ENCODE data around the gene ZFYVE28. TPM values are rescaled to one million over a fixed set of nuclear protein-coding genes. Genes with fewer than 3 reads are reported as not detected.

ZFYVE28 gene
- total and polyA plus RNA-seq, 10 of the 15 experiments (the other 5 are each of a cell fraction or from before 2014, with no cell fraction given): 0.06 to 1.9 (median 0.22) TPM; not detected in 1

DNA sequence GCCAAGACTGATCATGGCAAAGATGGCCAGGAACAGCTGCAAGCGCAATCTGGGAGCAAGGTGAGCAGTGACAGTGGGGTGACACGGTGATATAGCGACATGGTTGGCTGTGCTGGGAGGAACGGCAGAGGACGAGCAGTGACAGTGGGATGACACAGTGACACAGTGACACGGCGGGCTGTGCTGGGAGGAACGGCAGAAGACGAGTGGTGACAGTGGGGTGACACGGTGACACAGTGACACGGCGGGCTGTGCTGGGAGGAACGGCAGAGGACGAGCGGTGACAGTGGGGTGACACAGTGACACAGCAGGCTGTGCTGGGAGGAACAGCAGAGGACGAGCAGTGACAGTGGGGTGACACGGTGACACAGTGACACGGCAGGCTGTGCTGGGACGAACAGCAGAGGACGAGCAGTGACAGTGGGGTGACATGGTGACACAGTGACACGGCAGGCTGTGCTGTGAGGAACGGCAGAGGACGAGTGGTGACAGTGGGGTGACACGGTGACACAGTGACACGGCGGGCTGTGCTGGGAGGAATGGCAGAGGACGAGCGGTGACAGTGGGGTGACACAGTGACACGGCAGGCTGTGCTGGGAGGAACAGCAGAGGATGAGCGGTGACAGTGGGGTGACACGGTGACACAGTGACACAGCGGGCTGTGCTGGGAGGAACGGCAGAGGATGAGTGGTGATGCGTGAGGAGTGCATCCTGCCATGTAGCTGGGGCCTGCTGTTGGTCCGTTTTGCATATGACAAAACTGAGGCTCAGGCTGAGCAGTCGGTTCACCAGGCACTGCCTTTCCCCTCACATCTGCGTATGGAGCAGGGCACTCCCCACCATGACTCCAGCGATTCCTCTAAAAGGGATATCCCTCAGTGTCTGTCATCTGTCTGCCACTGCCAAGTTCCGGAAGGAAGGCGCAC is 120.6 kb downstream of the ZFYVE28 start:
- POLR2A ChIA-PET: no interaction called here
- CTCF ChIA-PET: interaction anchor here (0.9 kb wide), 1 partner anchor 78 kb away, joined by 3 read pairs; no protein-coding TSS in a partner anchor

DNA sequence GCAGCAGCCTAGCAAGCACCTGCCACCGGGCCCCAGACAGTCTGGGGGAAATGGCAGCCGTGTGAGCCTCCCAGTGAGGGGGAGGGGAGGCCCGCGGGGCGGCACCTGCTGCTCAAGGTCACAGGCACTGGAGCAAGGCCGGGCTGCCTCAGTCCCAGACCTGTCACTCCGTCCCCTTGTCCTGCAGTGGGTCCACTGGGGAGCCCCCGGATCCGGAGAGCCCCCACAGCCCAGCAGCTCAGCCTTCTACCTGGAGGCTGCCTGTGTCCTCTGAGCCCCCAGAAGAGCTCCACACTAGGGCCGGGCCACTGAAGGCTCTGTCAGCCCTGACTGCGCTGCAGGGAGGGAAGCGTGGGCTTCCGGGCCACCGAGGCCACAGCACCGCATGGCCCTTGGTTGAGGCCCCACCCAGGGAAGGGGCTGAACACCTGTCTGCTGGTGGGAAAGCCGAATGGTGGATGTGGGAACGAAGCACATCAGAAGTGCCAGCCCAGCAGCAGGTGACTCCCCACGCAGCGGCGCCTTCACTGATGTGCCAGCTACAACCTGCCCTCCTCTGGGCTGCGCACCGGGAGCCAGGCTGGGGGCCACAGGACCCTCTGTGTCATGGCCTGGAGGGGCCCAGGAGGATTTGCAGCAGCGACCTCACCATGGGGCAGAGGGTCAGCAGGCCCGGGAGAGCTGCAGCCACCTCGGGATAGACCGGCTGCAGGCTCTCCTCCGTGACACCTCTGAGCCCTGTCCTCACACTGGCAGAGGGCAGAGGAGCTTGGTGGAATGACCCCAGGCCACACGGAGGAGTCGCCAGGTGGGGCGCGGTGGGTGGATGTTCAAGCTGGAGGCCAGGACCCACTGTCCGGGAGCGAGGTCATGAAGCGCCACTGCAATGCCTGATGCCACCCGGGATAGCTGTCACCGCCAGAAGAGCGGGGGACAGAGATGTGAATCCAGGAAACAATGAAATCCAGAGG is 121.5 kb downstream of the ZFYVE28 start:
- H3K79me2 ChIP-seq (ENCODE audit: control insufficient read depth, insufficient read depth, low read length): no peaks in the 10 kb centered on the region
- WGBS (ENCODE audit: insufficient coverage, insufficient replicate concordance, low lambda C conversion rate, missing lambda C conversion rate): 51% methylated on average over 35 of the region's 37 CpGs
- POLR2A ChIA-PET: no interaction called here
- TF ChIP-seq CHD4 (IDR thresholded peaks at IDR 0.05): no peak
- TF ChIP-seq, protein P1, sequence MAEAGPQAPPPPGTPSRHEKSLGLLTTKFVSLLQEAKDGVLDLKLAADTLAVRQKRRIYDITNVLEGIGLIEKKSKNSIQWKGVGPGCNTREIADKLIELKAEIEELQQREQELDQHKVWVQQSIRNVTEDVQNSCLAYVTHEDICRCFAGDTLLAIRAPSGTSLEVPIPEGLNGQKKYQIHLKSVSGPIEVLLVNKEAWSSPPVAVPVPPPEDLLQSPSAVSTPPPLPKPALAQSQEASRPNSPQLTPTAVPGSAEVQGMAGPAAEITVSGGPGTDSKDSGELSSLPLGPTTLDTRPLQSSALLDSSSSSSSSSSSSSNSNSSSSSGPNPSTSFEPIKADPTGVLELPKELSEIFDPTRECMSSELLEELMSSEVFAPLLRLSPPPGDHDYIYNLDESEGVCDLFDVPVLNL (IDR thresholded peaks at IDR 0.05; ENCODE audit: low read depth, low read length): no peak
- no peak for TF ChIP-seq TCF12 (IDR thresholded peaks at IDR 0.05; ENCODE audit: low read depth, low read length)
- TF ChIP-seq, protein P2, sequence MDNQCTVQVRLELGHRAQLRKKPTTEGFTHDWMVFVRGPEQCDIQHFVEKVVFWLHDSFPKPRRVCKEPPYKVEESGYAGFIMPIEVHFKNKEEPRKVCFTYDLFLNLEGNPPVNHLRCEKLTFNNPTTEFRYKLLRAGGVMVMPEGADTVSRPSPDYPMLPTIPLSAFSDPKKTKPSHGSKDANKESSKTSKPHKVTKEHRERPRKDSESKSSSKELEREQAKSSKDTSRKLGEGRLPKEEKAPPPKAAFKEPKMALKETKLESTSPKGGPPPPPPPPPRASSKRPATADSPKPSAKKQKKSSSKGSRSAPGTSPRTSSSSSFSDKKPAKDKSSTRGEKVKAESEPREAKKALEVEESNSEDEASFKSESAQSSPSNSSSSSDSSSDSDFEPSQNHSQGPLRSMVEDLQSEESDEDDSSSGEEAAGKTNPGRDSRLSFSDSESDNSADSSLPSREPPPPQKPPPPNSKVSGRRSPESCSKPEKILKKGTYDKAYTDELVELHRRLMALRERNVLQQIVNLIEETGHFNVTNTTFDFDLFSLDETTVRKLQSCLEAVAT (IDR thresholded peaks at IDR 0.05): no peak
- TF ChIP-seq BHLHE40 (IDR thresholded peaks at IDR 0.05; ENCODE audit: borderline replicate concordance in 1 of 2, low read depth in 2 of 2, low read length in 1 of 2): no peak

More for the DNA sequence above, 120.6 kb downstream of the ZFYVE28 start:
- in situ Hi-C loops (cut with MboI): no loop called here
- TF ChIP-seq NR2C2 (IDR thresholded peaks at IDR 0.05; ENCODE audit: borderline replicate concordance, control insufficient read depth, insufficient read length, low read depth) (peak; percentile 10), CBX3 (IDR thresholded peaks at IDR 0.05; ENCODE audit: borderline replicate concordance, low read depth) (no peak)
- Histone ChIP-seq H4K20me1 (ENCODE audit: control insufficient read depth, insufficient read depth) (no peaks in the 10 kb centered on the region), H3K4me3 (no peak overlapping the region), H2AFZ (ENCODE audit: control insufficient read depth, low read depth, low read length) (no peak overlapping the region), H3K4me1 (ENCODE audit: control insufficient read depth, insufficient read depth, low read length) (no peaks in the 10 kb centered on the region), H3K4me2 (ENCODE audit: control insufficient read depth, insufficient read depth) (no peak overlapping the region), H3K27me3 (replicated peaks in 1 of 2; ENCODE audit: control insufficient read depth in 2 of 2, insufficient read depth in 2 of 2, low read length in 1 of 2) (no peaks in the 10 kb centered on the region), H3K79me2 (ENCODE audit: control insufficient read depth, insufficient read depth, low read length) (no peaks in the 10 kb centered on the region), H3K9me3 (replicated peaks; ENCODE audit: control insufficient read depth, insufficient read depth, low read length) (no peaks in the 10 kb centered on the region), H3K9ac (ENCODE audit: control insufficient read depth, insufficient read depth, low read length) (no peak overlapping the region), H3K36me3 (ENCODE audit: control insufficient read depth in 2 of 2, insufficient read depth in 2 of 2, low read length in 1 of 2) (no peaks in the 10 kb centered on the region), H3K27ac (ENCODE audit: control insufficient read depth, insufficient read depth) (no peak overlapping the region)
- 48% methylated on average over 40 of the region's 40 CpGs for WGBS (ENCODE audit: insufficient coverage, insufficient replicate concordance, low lambda C conversion rate, missing lambda C conversion rate)
- ATAC-seq (peak; percentile 26; the same call in 1 of the 3 replicates), FAIRE-seq (no peak), DNase-seq (ENCODE audit: low read depth, low spot score) (no peak)
- ChIA-PET RAD21 (ENCODE audit: unreplicated experiment) (no interaction called here), SMC1A (ENCODE audit: uncharacterized antibody, unreplicated experiment) (no interaction called here)
- intact Hi-C loops (cut with micrococcal nuclease; ENCODE audit: unreplicated experiment): no loop called here
- BruUV-seq (replicated peaks): no TSS peak

More for the DNA sequence above, 121.5 kb downstream of the ZFYVE28 start:
- Histone ChIP-seq H3K36me3 (ENCODE audit: control insufficient read depth in 2 of 2, insufficient read depth in 2 of 2, low read length in 1 of 2) (no peaks in the 10 kb centered on the region), H3K27me3 (replicated peaks in 1 of 2; ENCODE audit: control insufficient read depth in 2 of 2, insufficient read depth in 2 of 2, low read length in 1 of 2) (no peaks in the 10 kb centered on the region; a peak in 1 of 4 replicates), H4K20me1 (ENCODE audit: control insufficient read depth, insufficient read depth) (no peaks in the 10 kb centered on the region), H3K9ac (ENCODE audit: control insufficient read depth, insufficient read depth, low read length) (no peak overlapping the region), H3K4me1 (ENCODE audit: control insufficient read depth, insufficient read depth, low read length) (no peaks in the 10 kb centered on the region), H3K4me3 (no peak overlapping the region), H3K4me2 (ENCODE audit: control insufficient read depth, insufficient read depth) (no peak overlapping the region), H3K9me3 (replicated peaks; ENCODE audit: control insufficient read depth, insufficient read depth, low read length) (no peaks in the 10 kb centered on the region), H2AFZ (ENCODE audit: control insufficient read depth, low read depth, low read length) (no peak overlapping the region), H3K27ac (ENCODE audit: control insufficient read depth, insufficient read depth) (no peak overlapping the region)
- CTCF ChIA-PET: interaction anchor here (0.6 to 0.9 kb wide), 3 partner anchors 77 to 854 kb away, joined by 3 read pairs; no protein-coding TSS in a partner anchor
- ATAC-seq (no peak), FAIRE-seq (no peak), DNase-seq (ENCODE audit: low read depth, low spot score) (no peak)
- BruUV-seq (replicated peaks): no TSS peak
- SMC1A ChIA-PET (ENCODE audit: uncharacterized antibody, unreplicated experiment): no interaction called here
- intact Hi-C loops (cut with micrococcal nuclease; ENCODE audit: unreplicated experiment): no loop called here
- RAD21 ChIA-PET (ENCODE audit: unreplicated experiment): no interaction called here
- in situ Hi-C loops (cut with MboI): no loop called here

All from GM12878 (cell line).